Measurements from ENCODE around the gene DPH2.

The DPH2 gene

DNA sequence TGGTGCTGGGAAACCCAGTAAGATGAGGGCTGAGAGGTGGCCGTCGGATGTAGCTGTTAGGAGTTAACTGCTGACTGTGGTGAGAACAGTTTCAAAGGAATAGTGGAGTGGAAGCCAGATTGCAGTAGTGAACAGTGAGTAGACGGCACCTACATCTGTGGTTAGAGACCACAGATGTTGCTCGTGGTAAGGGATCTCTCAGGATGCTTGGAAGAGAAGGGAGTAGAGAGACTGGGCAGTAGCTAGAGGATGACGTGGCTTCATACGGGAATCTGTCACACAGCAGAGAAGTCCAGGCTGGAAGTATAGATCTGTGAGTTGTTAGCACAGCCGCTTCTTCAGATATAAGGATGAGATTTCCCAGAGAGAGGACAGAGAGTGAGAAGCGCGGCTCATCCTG, 44.0 kb upstream of the DPH2 start:
- H3F3A ChIP-seq (ENCODE audit: low read depth): no peaks in the 10 kb centered on the region
- no peak overlapping the region for H2AFZ ChIP-seq (ENCODE audit: low read length)
- H3K9me3 ChIP-seq (ENCODE audit: insufficient read depth, low read depth, low read length): no peaks in the 10 kb centered on the region
- H3K9me2 ChIP-seq (replicated peaks; ENCODE audit: low read depth, low read length): no peaks in the 10 kb centered on the region
- no peaks in the 10 kb centered on the region for H3K27me3 ChIP-seq (ENCODE audit: insufficient read depth, low read length, poor library complexity, severe bottlenecking)
- no peaks in the 10 kb centered on the region for H3K79me2 ChIP-seq (ENCODE audit: insufficient read depth, low read length)
- no peak for TF ChIP-seq EZH2phosphoT487 (IDR thresholded peaks at IDR 0.05; ENCODE audit: borderline replicate concordance)
- TF ChIP-seq, protein P1, sequence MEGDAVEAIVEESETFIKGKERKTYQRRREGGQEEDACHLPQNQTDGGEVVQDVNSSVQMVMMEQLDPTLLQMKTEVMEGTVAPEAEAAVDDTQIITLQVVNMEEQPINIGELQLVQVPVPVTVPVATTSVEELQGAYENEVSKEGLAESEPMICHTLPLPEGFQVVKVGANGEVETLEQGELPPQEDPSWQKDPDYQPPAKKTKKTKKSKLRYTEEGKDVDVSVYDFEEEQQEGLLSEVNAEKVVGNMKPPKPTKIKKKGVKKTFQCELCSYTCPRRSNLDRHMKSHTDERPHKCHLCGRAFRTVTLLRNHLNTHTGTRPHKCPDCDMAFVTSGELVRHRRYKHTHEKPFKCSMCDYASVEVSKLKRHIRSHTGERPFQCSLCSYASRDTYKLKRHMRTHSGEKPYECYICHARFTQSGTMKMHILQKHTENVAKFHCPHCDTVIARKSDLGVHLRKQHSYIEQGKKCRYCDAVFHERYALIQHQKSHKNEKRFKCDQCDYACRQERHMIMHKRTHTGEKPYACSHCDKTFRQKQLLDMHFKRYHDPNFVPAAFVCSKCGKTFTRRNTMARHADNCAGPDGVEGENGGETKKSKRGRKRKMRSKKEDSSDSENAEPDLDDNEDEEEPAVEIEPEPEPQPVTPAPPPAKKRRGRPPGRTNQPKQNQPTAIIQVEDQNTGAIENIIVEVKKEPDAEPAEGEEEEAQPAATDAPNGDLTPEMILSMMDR (conservative IDR thresholded peaks at IDR 0.05; ENCODE audit: low read length): no peak
- H3K9ac ChIP-seq (ENCODE audit: low read depth, low read length, poor library complexity, severe bottlenecking): no peak overlapping the region
- H4K20me1 ChIP-seq (ENCODE audit: insufficient read depth, low read length, poor library complexity, severe bottlenecking): no peaks in the 10 kb centered on the region
- no peak overlapping the region for H3K4me2 ChIP-seq (ENCODE audit: low read depth, low read length, poor library complexity, severe bottlenecking)
- no peak overlapping the region for H3K4me3 ChIP-seq (ENCODE audit: low read length, poor library complexity, severe bottlenecking)
- no peaks in the 10 kb centered on the region for H3K4me1 ChIP-seq (ENCODE audit: insufficient read depth, low read length, poor library complexity, severe bottlenecking)
- no peaks in the 10 kb centered on the region for H3K36me3 ChIP-seq (ENCODE audit: insufficient read depth, low read length)

DNA sequence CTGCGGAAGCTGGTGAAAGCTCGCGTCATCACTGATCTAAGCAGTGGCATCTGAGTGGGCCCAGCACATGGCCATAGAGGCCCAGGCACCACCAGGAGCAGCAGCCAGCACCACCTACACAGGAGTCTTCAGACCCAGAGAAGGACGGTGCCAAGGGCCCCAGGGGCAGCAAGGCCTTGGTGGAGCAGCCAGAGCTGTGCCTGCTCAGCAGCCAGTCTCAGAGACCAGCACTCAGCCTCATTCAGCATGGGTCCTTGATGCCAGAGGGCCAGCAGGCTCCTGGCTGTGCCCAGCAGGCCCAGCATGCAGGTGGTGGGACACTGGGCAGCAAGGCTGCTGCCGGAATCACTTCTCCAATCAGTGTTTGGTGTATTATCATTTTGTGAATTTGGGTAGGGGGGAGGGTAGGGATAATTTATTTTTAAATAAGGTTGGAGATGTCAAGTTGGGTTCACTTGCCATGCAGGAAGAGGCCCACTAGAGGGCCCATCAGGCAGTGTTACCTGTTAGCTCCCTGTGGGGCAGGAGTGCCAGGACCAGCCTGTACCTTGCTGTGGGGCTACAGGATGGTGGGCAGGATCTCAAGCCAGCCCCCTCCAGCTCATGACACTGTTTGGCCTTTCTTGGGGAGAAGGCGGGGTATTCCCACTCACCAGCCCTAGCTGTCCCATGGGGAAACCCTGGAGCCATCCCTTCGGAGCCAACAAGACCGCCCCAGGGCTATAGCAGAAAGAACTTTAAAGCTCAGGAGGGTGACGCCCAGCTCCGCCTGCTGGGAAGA, 39.5 kb upstream of the DPH2 start:
- H3K36me3 ChIP-seq (ENCODE audit: insufficient read depth, low read length): no peaks in the 10 kb centered on the region
- H3K9me3 ChIP-seq (ENCODE audit: insufficient read depth, low read depth, low read length): no peaks in the 10 kb centered on the region
- H3K4me2 ChIP-seq (ENCODE audit: low read depth, low read length, poor library complexity, severe bottlenecking): no peak overlapping the region
- no peaks in the 10 kb centered on the region for H3K79me2 ChIP-seq (ENCODE audit: insufficient read depth, low read length)
- no peaks in the 10 kb centered on the region for H3K4me1 ChIP-seq (ENCODE audit: insufficient read depth, low read length, poor library complexity, severe bottlenecking)
- no peaks in the 10 kb centered on the region for H3K9me2 ChIP-seq (replicated peaks; ENCODE audit: low read depth, low read length)
- no peaks in the 10 kb centered on the region for H3K27me3 ChIP-seq (ENCODE audit: insufficient read depth, low read length, poor library complexity, severe bottlenecking)
- H3K4me3 ChIP-seq (ENCODE audit: low read length, poor library complexity, severe bottlenecking): no peak overlapping the region
- TF ChIP-seq, protein P1 (conservative IDR thresholded peaks at IDR 0.05; ENCODE audit: low read length): peak; percentile 68
- TF ChIP-seq EZH2phosphoT487 (IDR thresholded peaks at IDR 0.05; ENCODE audit: borderline replicate concordance): no peak
- no peaks in the 10 kb centered on the region for H4K20me1 ChIP-seq (ENCODE audit: insufficient read depth, low read length, poor library complexity, severe bottlenecking)
- H2AFZ ChIP-seq (ENCODE audit: low read length): no peak overlapping the region
- no peaks in the 10 kb centered on the region for H3F3A ChIP-seq (ENCODE audit: low read depth)
- H3K9ac ChIP-seq (ENCODE audit: low read depth, low read length, poor library complexity, severe bottlenecking): no peak overlapping the region

DNA sequence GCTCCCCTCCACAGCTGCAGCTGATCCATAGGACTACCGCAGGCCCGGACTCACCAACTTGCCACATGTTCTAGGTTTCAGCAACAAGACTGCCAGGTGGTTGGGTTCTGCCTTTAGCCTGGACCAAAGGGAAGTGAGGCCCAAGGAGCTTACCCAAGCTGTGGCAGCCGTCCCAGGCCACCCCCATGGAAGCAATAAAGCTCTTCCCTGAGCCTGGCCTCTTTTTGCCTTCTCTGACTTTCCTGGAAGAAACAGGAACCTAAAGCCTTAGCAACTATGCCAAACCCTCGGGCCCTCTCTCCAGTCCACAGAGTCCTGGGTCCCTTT, 38.9 kb upstream of the DPH2 start:
- H3K4me1 ChIP-seq (ENCODE audit: insufficient read depth, low read length, poor library complexity, severe bottlenecking): no peaks in the 10 kb centered on the region
- H2AFZ ChIP-seq (ENCODE audit: low read length): no peak overlapping the region

More for the DNA sequence above, 38.9 kb upstream of the DPH2 start:
- H3K79me2 ChIP-seq (ENCODE audit: insufficient read depth, low read length): no peaks in the 10 kb centered on the region
- H3K4me2 ChIP-seq (ENCODE audit: low read depth, low read length, poor library complexity, severe bottlenecking): no peak overlapping the region
- H3K9me3 ChIP-seq (ENCODE audit: insufficient read depth, low read depth, low read length): no peaks in the 10 kb centered on the region
- H4K20me1 ChIP-seq (ENCODE audit: insufficient read depth, low read length, poor library complexity, severe bottlenecking): no peaks in the 10 kb centered on the region
- no peaks in the 10 kb centered on the region for H3F3A ChIP-seq (ENCODE audit: low read depth)
- no peak overlapping the region for H3K9ac ChIP-seq (ENCODE audit: low read depth, low read length, poor library complexity, severe bottlenecking)
- H3K27me3 ChIP-seq (ENCODE audit: insufficient read depth, low read length, poor library complexity, severe bottlenecking): no peaks in the 10 kb centered on the region
- no peak for TF ChIP-seq EZH2phosphoT487 (IDR thresholded peaks at IDR 0.05; ENCODE audit: borderline replicate concordance)
- TF ChIP-seq, protein P1 (conservative IDR thresholded peaks at IDR 0.05; ENCODE audit: low read length): no peak
- H3K4me3 ChIP-seq (ENCODE audit: low read length, poor library complexity, severe bottlenecking): no peak overlapping the region
- H3K9me2 ChIP-seq (replicated peaks; ENCODE audit: low read depth, low read length): no peaks in the 10 kb centered on the region
- no peaks in the 10 kb centered on the region for H3K36me3 ChIP-seq (ENCODE audit: insufficient read depth, low read length)
